ENCODE data around the gene SLC37A1.

DNA sequence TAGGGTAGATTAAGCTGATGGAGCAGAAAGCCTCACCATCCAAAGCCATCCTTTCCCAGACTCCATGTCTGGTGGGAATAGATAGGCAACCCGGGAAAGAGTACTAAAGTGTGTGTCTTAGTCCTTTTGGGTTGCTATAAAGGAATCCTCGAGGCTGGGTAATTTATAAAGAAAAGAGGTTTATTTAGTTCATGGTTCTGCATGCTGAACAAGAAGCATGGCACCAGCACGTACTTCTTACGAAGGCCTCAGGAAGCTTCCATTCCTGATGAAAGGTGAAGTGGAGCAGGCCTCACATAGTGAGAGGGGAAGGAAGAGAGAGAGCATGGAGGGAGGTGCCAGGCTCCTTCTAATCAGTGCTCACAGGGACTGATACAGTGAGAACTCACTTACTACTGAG is 6.2 kb upstream of the SLC37A1 start:
- no peak for TF ChIP-seq EZH2phosphoT487 (IDR thresholded peaks at IDR 0.05; ENCODE audit: borderline replicate concordance)
- no peak for TF ChIP-seq EZH2 (IDR thresholded peaks at IDR 0.05)
- TF ChIP-seq FOSL1 (IDR thresholded peaks at IDR 0.05; ENCODE audit: low read depth) = no peak

Measured in HCT116 (cell line).